ENCODE results near the gene IFT88.

The IFT88 gene

DNA sequence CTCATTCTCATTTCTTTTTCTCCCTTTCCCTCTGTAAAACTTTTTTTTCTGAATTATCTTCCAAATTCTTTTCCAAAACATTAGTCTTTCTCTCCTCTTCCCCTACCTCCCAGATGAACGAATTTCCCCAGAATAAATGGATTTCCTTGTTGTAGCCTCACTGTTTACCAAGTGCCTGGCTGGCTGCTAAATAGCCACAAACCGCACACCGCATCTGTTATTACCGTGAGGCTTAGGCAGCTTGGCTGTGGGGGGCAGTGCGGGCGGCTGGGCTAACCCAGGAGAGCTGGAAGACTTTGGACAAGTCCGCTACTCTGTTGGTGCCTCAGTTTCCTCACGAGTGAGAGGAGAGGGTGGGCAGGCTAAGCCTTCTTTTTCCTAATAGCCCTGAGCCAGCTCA is 147.2 kb downstream of the IFT88 start:
- H3K27ac ChIP-seq (replicated peaks) = no peak overlapping the region
- TF ChIP-seq, protein P1, sequence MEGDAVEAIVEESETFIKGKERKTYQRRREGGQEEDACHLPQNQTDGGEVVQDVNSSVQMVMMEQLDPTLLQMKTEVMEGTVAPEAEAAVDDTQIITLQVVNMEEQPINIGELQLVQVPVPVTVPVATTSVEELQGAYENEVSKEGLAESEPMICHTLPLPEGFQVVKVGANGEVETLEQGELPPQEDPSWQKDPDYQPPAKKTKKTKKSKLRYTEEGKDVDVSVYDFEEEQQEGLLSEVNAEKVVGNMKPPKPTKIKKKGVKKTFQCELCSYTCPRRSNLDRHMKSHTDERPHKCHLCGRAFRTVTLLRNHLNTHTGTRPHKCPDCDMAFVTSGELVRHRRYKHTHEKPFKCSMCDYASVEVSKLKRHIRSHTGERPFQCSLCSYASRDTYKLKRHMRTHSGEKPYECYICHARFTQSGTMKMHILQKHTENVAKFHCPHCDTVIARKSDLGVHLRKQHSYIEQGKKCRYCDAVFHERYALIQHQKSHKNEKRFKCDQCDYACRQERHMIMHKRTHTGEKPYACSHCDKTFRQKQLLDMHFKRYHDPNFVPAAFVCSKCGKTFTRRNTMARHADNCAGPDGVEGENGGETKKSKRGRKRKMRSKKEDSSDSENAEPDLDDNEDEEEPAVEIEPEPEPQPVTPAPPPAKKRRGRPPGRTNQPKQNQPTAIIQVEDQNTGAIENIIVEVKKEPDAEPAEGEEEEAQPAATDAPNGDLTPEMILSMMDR (IDR thresholded peaks at IDR 0.05; ENCODE audit: insufficient read depth, low read length) = no peak
- TF ChIP-seq GABPA (IDR thresholded peaks at IDR 0.05; ENCODE audit: low read depth) (no peak), POLR2AphosphoS5 (IDR thresholded peaks at IDR 0.05; ENCODE audit: low read depth) (no peak), SPI1 (IDR thresholded peaks at IDR 0.05; ENCODE audit: borderline replicate concordance, low read depth) (no peak)
- TF ChIP-seq, protein P2, sequence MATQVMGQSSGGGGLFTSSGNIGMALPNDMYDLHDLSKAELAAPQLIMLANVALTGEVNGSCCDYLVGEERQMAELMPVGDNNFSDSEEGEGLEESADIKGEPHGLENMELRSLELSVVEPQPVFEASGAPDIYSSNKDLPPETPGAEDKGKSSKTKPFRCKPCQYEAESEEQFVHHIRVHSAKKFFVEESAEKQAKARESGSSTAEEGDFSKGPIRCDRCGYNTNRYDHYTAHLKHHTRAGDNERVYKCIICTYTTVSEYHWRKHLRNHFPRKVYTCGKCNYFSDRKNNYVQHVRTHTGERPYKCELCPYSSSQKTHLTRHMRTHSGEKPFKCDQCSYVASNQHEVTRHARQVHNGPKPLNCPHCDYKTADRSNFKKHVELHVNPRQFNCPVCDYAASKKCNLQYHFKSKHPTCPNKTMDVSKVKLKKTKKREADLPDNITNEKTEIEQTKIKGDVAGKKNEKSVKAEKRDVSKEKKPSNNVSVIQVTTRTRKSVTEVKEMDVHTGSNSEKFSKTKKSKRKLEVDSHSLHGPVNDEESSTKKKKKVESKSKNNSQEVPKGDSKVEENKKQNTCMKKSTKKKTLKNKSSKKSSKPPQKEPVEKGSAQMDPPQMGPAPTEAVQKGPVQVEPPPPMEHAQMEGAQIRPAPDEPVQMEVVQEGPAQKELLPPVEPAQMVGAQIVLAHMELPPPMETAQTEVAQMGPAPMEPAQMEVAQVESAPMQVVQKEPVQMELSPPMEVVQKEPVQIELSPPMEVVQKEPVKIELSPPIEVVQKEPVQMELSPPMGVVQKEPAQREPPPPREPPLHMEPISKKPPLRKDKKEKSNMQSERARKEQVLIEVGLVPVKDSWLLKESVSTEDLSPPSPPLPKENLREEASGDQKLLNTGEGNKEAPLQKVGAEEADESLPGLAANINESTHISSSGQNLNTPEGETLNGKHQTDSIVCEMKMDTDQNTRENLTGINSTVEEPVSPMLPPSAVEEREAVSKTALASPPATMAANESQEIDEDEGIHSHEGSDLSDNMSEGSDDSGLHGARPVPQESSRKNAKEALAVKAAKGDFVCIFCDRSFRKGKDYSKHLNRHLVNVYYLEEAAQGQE (IDR thresholded peaks at IDR 0.05; ENCODE audit: insufficient replicate concordance, low read depth) = no peak
- H3K4me3 ChIP-seq (replicated peaks; ENCODE audit: insufficient read depth, low read length) = no peak overlapping the region
- DNase-seq (ENCODE audit: low read depth in 1 of 2, low spot score in 1 of 2) = no peak
- H3K27me3 ChIP-seq (ENCODE audit: insufficient read depth, poor library complexity, severe bottlenecking) = no peaks in the 10 kb centered on the region

- Histone ChIP-seq H3K4me3 (replicated peaks; ENCODE audit: insufficient read depth, low read length) (no peak overlapping the region), H3K27ac (replicated peaks) (no peak overlapping the region), H3K27me3 (ENCODE audit: insufficient read depth, poor library complexity, severe bottlenecking) (no peaks in the 10 kb centered on the region)
- no peak for DNase-seq (ENCODE audit: low read depth in 1 of 2, low spot score in 1 of 2)
- TF ChIP-seq GABPA (IDR thresholded peaks at IDR 0.05; ENCODE audit: low read depth) = no peak
- TF ChIP-seq, protein P1 (IDR thresholded peaks at IDR 0.05; ENCODE audit: insufficient read depth, low read length) = no peak
- no peak for TF ChIP-seq POLR2AphosphoS5 (IDR thresholded peaks at IDR 0.05; ENCODE audit: low read depth)
- TF ChIP-seq SPI1 (IDR thresholded peaks at IDR 0.05; ENCODE audit: borderline replicate concordance, low read depth) = no peak
- TF ChIP-seq, protein P2 (IDR thresholded peaks at IDR 0.05; ENCODE audit: insufficient replicate concordance, low read depth) = no peak
Measured at GRCh38 chr13:20714563-20715329, 147.8 kb downstream of the IFT88 start.

DNA sequence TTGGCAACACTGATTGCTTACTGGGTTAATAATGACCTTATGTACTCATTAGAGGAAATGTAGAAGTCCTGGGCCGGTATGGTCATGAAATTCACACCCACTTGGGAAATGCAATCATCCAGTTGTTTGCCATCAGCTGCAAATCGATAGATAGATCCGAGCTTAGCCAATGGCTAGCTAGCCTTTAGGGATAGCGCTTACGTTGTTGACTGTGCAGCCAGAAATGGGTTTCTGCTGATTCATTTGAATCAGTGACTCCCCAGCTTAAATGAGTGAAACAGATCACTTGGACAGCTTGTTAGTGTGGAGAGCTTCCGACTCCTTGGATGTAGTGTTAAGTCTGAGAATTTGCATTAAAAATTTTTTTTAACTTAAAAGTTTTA is 148.4 kb downstream of the IFT88 start:
- DNase-seq (ENCODE audit: low read depth in 1 of 2, low spot score in 1 of 2) = no peak
- Histone ChIP-seq H3K27me3 (ENCODE audit: insufficient read depth, poor library complexity, severe bottlenecking) (no peaks in the 10 kb centered on the region), H3K27ac (replicated peaks) (no peak overlapping the region), H3K4me3 (replicated peaks; ENCODE audit: insufficient read depth, low read length) (no peak overlapping the region)
- TF ChIP-seq GABPA (IDR thresholded peaks at IDR 0.05; ENCODE audit: low read depth) (no peak), SPI1 (IDR thresholded peaks at IDR 0.05; ENCODE audit: borderline replicate concordance, low read depth) (no peak), POLR2AphosphoS5 (IDR thresholded peaks at IDR 0.05; ENCODE audit: low read depth) (no peak)
- TF ChIP-seq, protein P1 (IDR thresholded peaks at IDR 0.05; ENCODE audit: insufficient read depth, low read length) = no peak
- TF ChIP-seq, protein P2 (IDR thresholded peaks at IDR 0.05; ENCODE audit: insufficient replicate concordance, low read depth) = no peak

All from HL-60 (cell line).